ENCODE data around the gene DTD1. TPM values are rescaled to one million over a fixed set of nuclear protein-coding genes. Genes with fewer than 3 reads are reported as not detected.
A peak's percentile ranks its signal among the peaks of the same experiment; 100 is the strongest.

DTD1 gene
- total RNA-seq, 4 donors from 2014 or later: 31.0 to 49.8 (median 39.7) TPM

DNA sequence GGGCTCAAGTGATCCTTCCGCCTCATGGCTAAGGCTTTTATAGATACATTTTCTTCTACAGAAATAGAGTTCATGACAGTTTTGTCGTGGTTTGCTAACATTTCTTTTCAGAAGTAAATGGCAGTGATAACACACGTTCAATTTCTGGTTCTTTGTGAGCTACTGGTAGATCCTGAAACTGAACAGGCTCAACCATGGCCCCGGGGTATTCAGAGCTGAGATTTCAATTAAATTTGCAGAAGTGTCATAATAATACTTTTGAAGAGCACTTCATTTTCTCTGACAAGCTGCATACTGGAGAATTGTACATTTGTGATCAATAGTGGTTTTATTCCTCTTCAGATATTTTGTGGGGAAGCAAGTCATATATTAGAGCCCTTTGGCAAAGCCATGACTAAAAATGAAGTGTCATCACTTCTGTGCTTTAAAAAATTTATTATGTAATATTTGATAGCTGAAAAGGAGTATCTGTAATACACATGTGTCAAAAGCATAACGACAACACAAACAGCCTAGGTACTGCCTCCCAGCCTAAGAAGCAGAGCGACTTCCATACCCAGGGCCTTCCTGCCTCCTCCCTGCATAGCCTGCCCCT lies 141.5 kb downstream of the DTD1 start:
- no peak for TF ChIP-seq EP300 (IDR thresholded peaks at IDR 0.05)
- TF ChIP-seq POLR2A (IDR thresholded peaks at IDR 0.05): no peak
- TF ChIP-seq, protein P1, sequence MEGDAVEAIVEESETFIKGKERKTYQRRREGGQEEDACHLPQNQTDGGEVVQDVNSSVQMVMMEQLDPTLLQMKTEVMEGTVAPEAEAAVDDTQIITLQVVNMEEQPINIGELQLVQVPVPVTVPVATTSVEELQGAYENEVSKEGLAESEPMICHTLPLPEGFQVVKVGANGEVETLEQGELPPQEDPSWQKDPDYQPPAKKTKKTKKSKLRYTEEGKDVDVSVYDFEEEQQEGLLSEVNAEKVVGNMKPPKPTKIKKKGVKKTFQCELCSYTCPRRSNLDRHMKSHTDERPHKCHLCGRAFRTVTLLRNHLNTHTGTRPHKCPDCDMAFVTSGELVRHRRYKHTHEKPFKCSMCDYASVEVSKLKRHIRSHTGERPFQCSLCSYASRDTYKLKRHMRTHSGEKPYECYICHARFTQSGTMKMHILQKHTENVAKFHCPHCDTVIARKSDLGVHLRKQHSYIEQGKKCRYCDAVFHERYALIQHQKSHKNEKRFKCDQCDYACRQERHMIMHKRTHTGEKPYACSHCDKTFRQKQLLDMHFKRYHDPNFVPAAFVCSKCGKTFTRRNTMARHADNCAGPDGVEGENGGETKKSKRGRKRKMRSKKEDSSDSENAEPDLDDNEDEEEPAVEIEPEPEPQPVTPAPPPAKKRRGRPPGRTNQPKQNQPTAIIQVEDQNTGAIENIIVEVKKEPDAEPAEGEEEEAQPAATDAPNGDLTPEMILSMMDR (IDR thresholded peaks at IDR 0.05): no peak
- H3K9me3 ChIP-seq: no peaks in the 10 kb centered on the region
- no peaks in the 10 kb centered on the region for H3K4me1 ChIP-seq
- 84 to 90% methylated on average over 6 of the region's 6 CpGs for WGBS, 2 donors
- no peaks in the 10 kb centered on the region for H3K36me3 ChIP-seq
- no peak for DNase-seq (ENCODE audit: low spot score in 2 of 2)
- H3K27ac ChIP-seq: no peak overlapping the region
- H3K4me3 ChIP-seq: no peak overlapping the region
- H3K27me3 ChIP-seq: no peaks in the 10 kb centered on the region

DNA sequence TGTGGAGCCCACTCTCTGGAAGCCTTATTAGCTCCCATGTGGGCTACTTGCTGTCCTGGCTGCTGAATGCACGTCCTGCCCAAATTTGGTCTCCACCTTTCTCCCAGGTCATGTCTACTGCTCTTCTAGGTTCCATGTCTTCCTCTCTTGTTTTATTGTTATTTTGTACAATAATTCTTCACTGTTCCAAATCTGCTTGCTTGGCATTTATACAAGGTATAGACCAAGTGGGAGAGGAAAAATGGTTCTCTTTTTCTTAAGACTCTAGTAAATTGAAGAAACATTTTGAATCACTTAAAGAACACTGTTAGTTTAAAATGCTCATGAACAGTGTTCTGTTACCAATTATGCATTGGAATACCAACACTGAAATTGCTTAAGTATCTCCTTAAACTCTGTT lies 144.1 kb downstream of the DTD1 start:
- Histone ChIP-seq H3K36me3 (no peaks in the 10 kb centered on the region), H3K9me3 (no peaks in the 10 kb centered on the region), H3K4me1 (no peaks in the 10 kb centered on the region), H3K27ac (no peak overlapping the region), H3K4me3 (no peak overlapping the region), H3K27me3 (no peaks in the 10 kb centered on the region)
- DNase-seq (ENCODE audit: low spot score in 2 of 2): no peak
- no peak for TF ChIP-seq POLR2A (IDR thresholded peaks at IDR 0.05)
- TF ChIP-seq EP300 (IDR thresholded peaks at IDR 0.05): no peak
- TF ChIP-seq, protein P1 (IDR thresholded peaks at IDR 0.05): no peak
- 76 to 83% methylated on average over 1 of the region's 1 CpG for WGBS, 2 donors

DNA sequence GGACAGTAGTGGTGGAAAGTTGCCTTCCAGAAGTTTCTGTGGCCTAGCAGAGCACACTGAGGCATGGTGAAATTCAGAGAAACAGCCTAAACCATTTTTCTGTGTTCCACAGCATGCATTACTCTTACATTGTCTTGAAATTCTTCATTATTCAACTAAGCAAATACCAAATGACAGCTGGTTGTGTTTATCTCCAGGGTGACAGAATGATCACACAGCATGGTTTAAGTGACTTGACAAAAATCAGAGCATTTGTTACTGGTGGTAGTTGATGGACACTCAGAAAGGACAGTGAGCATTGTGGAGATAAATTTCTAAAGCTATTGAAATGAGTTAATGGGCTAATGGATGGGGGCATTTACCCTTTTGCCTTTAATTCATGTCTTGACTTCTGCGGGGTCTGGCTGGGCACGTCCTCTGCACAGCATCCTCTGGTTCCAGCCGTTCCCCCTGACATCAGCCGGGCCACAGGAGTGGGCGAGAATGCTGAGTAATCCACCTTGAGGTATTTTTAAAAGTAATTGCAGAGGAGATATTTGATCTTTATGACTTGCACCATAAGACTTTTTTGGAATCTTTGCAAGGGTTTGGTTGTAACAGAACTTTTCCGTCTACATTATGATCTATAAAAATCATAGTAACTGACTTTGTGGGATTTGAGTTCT lies 146.8 kb downstream of the DTD1 start:
- H3K9me3 ChIP-seq: no peaks in the 10 kb centered on the region
- no peaks in the 10 kb centered on the region for H3K36me3 ChIP-seq
- no peak overlapping the region for H3K4me3 ChIP-seq
- peaks cover 0 to 22% (median 6%) of the 10 kb centered on the region in 4 donors for H3K4me1 ChIP-seq
- no peak for DNase-seq (ENCODE audit: low spot score in 2 of 2)
- H3K27me3 ChIP-seq: no peaks in the 10 kb centered on the region
- 85 to 94% methylated on average over 6 of the region's 6 CpGs for WGBS, 2 donors
- TF ChIP-seq EP300 (IDR thresholded peaks at IDR 0.05) (no peak), POLR2A (IDR thresholded peaks at IDR 0.05) (no peak)
- TF ChIP-seq, protein P1 (IDR thresholded peaks at IDR 0.05): no peak
- H3K27ac ChIP-seq: no peak overlapping the region

DNA sequence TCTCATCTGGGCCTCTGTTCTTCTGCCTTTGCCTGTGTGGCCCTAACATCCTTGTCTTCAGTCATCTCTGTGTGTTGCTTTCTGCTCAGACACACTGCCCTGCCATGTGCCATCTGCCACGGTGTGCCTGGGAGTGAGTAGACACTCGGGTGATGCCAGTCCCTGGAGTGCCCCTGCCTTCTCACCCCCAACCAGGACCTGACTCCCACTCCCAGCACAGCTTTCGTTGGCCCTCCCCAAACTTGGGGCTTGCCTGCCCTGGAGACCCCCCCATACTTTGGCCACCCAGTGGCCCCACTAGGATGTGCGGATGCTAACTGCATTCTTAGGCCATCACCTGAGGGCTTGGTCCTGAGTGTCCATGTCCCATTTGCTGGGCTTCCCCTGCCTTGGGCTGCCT lies 149.3 kb downstream of the DTD1 start:
- no peaks in the 10 kb centered on the region for H3K9me3 ChIP-seq
- H3K4me1 ChIP-seq: peaks cover 0 to 30% (median 11%) of the 10 kb centered on the region in 4 donors
- WGBS, 2 donors: 94 to 98% methylated on average over 4 of the region's 4 CpGs
- H3K4me3 ChIP-seq: no peak overlapping the region
- H3K27me3 ChIP-seq: no peaks in the 10 kb centered on the region
- H3K27ac ChIP-seq: no peak overlapping the region
- TF ChIP-seq POLR2A (IDR thresholded peaks at IDR 0.05) (no peak), EP300 (IDR thresholded peaks at IDR 0.05) (no peak)
- TF ChIP-seq, protein P1 (IDR thresholded peaks at IDR 0.05): no peak
- no peak for DNase-seq (ENCODE audit: low spot score in 2 of 2)
- H3K36me3 ChIP-seq: no peaks in the 10 kb centered on the region

DNA sequence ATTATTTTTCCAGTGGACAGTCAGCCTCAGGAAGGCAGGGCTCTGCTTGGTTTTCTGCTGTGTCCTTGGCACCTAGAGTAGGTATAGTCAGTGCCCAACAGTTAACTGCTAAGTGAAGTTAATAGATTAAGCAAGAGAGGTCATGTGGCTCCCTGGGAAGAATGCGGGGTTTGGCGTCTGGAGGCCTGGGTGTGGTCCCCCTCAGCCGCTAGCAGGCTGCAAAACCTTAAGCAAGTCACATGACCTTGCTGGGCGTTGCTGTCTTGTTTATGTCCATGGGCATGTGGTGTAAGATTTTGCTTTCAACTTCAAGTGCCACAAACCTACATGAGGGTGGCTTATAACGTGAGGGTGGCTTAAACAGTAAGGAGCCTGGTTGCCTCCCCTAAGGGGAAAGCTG lies 150.2 kb downstream of the DTD1 start:
- no peak for DNase-seq (ENCODE audit: low spot score in 2 of 2)
- H3K4me3 ChIP-seq: no peak overlapping the region
- 73 to 80% methylated on average over 5 of the region's 5 CpGs for WGBS, 2 donors
- TF ChIP-seq, protein P1 (IDR thresholded peaks at IDR 0.05): no peak
- TF ChIP-seq POLR2A (IDR thresholded peaks at IDR 0.05): no peak
- no peak for TF ChIP-seq EP300 (IDR thresholded peaks at IDR 0.05)
- no peaks in the 10 kb centered on the region for H3K9me3 ChIP-seq
- H3K4me1 ChIP-seq: peaks cover 0 to 30% (median 11%) of the 10 kb centered on the region in 4 donors
- H3K36me3 ChIP-seq: no peaks in the 10 kb centered on the region
- H3K27ac ChIP-seq: peak overlapping the region in 2 of 4 donors; percentile 54 to 68
- no peaks in the 10 kb centered on the region for H3K27me3 ChIP-seq
